ENCODE results near the gene STRIT1.
A peak's percentile ranks its signal among the peaks of the same experiment; 100 is the strongest.

STRIT1 gene

DNA sequence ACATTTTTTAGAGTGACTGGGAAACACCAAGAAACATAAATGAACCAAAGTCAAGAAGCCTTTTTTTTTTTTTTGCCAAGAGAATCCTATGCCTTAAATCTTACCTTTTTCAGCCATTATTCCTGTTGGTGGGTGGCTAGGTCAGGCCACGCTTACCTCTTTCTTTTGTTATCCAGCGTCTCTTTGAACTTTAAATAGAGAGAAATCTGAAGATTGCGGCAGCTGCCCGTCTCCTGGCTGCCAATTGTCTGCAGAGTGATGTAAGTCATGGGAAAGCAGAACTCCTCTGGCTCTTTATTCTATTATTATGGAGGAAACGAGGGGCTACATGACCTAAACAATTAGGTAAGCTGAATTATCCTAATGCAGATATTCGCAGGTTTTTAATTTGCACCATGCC, at the start of gene STRIT1:
STRIT1 (minus strand) TSS at position 168 of the 400 bp plus-strand sequence.
- no peaks in the 10 kb centered on the region for H3K27me3 Mint-ChIP-seq
- H3K9me3 Mint-ChIP-seq = no peaks in the 10 kb centered on the region
- CTCF ChIA-PET = no interaction called here
- H3K4me1 Mint-ChIP-seq = no peaks in the 10 kb centered on the region
- no peaks in the 10 kb centered on the region for H3K36me3 Mint-ChIP-seq
- no peak within 1 kb of the TSS for H3K4me3 Mint-ChIP-seq
- no peak within 1 kb of the TSS for H3K27ac Mint-ChIP-seq
- no peak for DNase-seq

DNA sequence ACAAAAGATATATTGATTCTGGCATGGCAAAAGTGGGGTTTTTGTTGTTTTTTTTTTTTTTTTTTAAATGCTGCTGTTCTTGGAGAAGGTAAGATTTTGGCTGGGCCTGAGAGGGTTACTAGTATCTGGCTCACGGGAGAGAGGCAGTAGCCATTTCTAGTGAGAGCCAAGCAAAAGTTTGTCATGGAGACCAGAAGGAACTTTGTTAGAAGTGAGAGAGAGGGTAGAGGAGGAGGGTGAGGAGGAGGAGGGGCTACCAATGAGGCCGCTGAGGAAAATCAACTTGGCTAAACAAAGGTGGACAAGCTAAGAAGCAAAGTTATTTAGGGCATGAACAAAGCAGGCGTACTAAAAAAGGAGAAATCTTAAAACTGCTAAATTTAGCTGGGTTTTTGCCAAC, 48.9 kb upstream of the STRIT1 start:
- no peak overlapping the region for H3K4me3 Mint-ChIP-seq
- H3K27me3 Mint-ChIP-seq = peaks cover 8% of the 10 kb centered on the region
- DNase-seq = no peak
- peaks cover 2% of the 10 kb centered on the region for H3K4me1 Mint-ChIP-seq
- no peaks in the 10 kb centered on the region for H3K9me3 Mint-ChIP-seq
- H3K27ac Mint-ChIP-seq = no peak overlapping the region
- CTCF ChIA-PET = interaction anchor here (0.7 kb wide), 1 partner anchor 1124 kb away, joined by 3 read pairs; no protein-coding TSS in a partner anchor
- H3K36me3 Mint-ChIP-seq = no peaks in the 10 kb centered on the region

DNA sequence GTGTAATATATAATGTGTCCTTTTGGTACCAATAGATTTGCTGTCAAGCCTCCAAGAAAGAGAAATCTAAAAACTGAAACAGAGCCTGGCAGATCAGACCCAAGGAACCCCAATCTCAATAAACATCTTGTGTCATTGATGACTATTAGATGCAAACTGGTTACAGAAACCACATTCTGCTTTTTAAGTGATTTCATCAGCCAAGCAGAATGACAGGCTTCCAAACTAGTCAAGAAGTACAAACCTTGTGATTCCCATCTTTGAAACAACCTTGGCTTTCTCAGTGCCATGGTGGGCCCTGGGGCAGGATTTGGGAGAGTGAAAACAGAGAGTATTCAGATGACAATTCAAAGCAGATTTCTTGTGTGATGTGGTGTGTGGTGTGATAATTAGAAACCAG, 45.6 kb upstream of the STRIT1 start:
- Mint-ChIP-seq H3K27ac (no peak overlapping the region), H3K4me1 (peaks cover 16% of the 10 kb centered on the region), H3K36me3 (no peaks in the 10 kb centered on the region), H3K27me3 (peaks cover 8% of the 10 kb centered on the region), H3K9me3 (no peaks in the 10 kb centered on the region), H3K4me3 (no peak overlapping the region)
- no peak for DNase-seq
- CTCF ChIA-PET = no interaction called here

DNA sequence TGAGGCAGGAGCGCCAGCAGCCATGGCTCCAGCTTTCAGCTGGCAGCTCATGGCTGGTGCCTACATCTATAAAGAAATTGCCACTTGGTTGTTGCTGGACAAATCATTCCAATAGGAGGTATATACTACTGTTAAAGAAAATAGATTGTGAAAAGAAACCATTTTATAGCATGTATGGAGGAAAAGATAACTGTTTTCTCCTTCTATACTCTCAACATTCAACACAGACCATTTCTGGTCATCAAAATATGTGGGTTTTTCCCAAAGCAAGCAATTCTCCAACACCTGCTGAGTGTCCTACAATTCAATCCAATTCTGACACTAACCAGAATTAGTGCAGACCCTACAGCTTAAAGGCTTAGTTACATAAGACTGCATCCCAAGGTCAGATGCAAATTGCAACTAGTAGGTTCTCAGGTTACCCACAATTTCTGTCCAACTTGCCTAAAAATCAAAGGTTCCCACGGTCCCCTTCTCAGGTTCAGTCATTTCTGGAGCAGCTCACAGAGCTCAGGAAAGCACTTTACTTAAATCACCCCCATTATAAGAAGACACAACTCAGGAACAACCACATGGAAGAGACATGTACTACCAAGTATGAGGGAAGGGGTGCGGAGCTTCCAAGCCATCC, 42.4 kb upstream of the STRIT1 start:
- H3K4me3 Mint-ChIP-seq = no peak overlapping the region
- no peaks in the 10 kb centered on the region for H3K36me3 Mint-ChIP-seq
- no peaks in the 10 kb centered on the region for H3K9me3 Mint-ChIP-seq
- DNase-seq = no peak
- peaks cover 4% of the 10 kb centered on the region for H3K27me3 Mint-ChIP-seq
- H3K27ac Mint-ChIP-seq = no peak overlapping the region
- H3K4me1 Mint-ChIP-seq = peaks cover 16% of the 10 kb centered on the region
- CTCF ChIA-PET = interaction anchor here (1.0 to 1.6 kb wide), 2 partner anchors 18 to 1001 kb away, joined by 3 to 5 read pairs; no protein-coding TSS in a partner anchor

- no peak overlapping the region for H3K27ac Mint-ChIP-seq
Observed at GRCh38 chr3:155334914-155335723, 41.6 kb upstream of the STRIT1 start.

GRCh38 chr3:155334215-155334913, 40.9 kb upstream of the STRIT1 start:
- CTCF ChIA-PET = no interaction called here
- H3K27me3 Mint-ChIP-seq = peaks cover 4% of the 10 kb centered on the region
- H3K36me3 Mint-ChIP-seq = no peaks in the 10 kb centered on the region
- peaks cover 14% of the 10 kb centered on the region for H3K4me1 Mint-ChIP-seq
- no peak overlapping the region for H3K27ac Mint-ChIP-seq
- DNase-seq = no peak
- H3K4me3 Mint-ChIP-seq = no peak overlapping the region
- no peaks in the 10 kb centered on the region for H3K9me3 Mint-ChIP-seq

More at GRCh38 chr3:155334914-155335723, 41.6 kb upstream of the STRIT1 start:
- Mint-ChIP-seq H3K27me3 (peaks cover 4% of the 10 kb centered on the region), H3K9me3 (no peaks in the 10 kb centered on the region), H3K4me3 (no peak overlapping the region), H3K4me1 (peaks cover 16% of the 10 kb centered on the region), H3K36me3 (no peaks in the 10 kb centered on the region)
- CTCF ChIA-PET = interaction anchor here (1.0 to 1.6 kb wide), 2 partner anchors 19 to 1000 kb away, joined by 3 to 5 read pairs; no protein-coding TSS in a partner anchor
- DNase-seq = peak; percentile 32

GRCh38 chr3:155332716-155333115, 39.2 kb upstream of the STRIT1 start:
- H3K4me1 Mint-ChIP-seq = peaks cover 14% of the 10 kb centered on the region
- DNase-seq = no peak
- no peaks in the 10 kb centered on the region for H3K27me3 Mint-ChIP-seq
- no peak overlapping the region for H3K27ac Mint-ChIP-seq
- H3K36me3 Mint-ChIP-seq = no peaks in the 10 kb centered on the region
- no peak overlapping the region for H3K4me3 Mint-ChIP-seq
- CTCF ChIA-PET = no interaction called here
- H3K9me3 Mint-ChIP-seq = no peaks in the 10 kb centered on the region

- H3K4me3 Mint-ChIP-seq = no peak overlapping the region
- no peaks in the 10 kb centered on the region for H3K36me3 Mint-ChIP-seq
- H3K27me3 Mint-ChIP-seq = no peaks in the 10 kb centered on the region
- H3K9me3 Mint-ChIP-seq = no peaks in the 10 kb centered on the region
- no peak for DNase-seq
- H3K27ac Mint-ChIP-seq = no peak overlapping the region
- CTCF ChIA-PET = no interaction called here
- peaks cover 14% of the 10 kb centered on the region for H3K4me1 Mint-ChIP-seq
Observed at GRCh38 chr3:155331078-155331477, 37.6 kb upstream of the STRIT1 start.

- DNase-seq = no peak
- no peak overlapping the region for H3K27ac Mint-ChIP-seq
- H3K9me3 Mint-ChIP-seq = no peaks in the 10 kb centered on the region
- CTCF ChIA-PET = no interaction called here
- no peaks in the 10 kb centered on the region for H3K27me3 Mint-ChIP-seq
- no peak overlapping the region for H3K4me3 Mint-ChIP-seq
- H3K4me1 Mint-ChIP-seq = peaks cover 11% of the 10 kb centered on the region
- no peaks in the 10 kb centered on the region for H3K36me3 Mint-ChIP-seq
Observed at GRCh38 chr3:155330370-155330769, 36.9 kb upstream of the STRIT1 start.

DNA sequence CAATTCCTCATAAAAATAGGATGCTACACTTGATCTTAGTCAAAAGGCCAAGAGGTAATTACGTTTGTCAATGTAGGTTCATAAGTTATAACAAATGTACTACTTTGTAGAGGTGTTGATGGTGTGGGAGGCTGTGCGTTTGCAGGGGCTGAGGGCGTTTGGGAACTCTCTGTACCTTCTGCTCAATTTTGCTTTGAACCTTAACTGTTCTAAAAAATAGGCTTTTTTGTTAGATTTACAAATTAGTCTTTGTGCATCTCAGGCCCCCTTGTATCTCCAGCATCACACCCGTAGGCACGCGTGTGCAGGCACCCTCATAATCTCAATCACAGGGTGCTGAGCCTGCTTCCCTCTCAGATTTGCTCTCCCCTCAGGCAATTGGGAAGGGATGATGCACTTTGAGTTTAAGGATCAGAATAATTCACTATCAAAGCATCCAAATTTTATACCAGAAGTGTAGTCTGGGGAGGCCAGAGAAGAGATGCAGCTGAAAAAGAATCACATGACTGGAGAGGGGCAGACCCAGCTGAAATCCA, 36.1 kb upstream of the STRIT1 start:
- Mint-ChIP-seq H3K27ac (no peak overlapping the region), H3K36me3 (no peaks in the 10 kb centered on the region), H3K27me3 (no peaks in the 10 kb centered on the region), H3K9me3 (no peaks in the 10 kb centered on the region), H3K4me3 (no peak overlapping the region), H3K4me1 (peaks cover 3% of the 10 kb centered on the region)
- no peak for DNase-seq
- CTCF ChIA-PET = no interaction called here

DNA sequence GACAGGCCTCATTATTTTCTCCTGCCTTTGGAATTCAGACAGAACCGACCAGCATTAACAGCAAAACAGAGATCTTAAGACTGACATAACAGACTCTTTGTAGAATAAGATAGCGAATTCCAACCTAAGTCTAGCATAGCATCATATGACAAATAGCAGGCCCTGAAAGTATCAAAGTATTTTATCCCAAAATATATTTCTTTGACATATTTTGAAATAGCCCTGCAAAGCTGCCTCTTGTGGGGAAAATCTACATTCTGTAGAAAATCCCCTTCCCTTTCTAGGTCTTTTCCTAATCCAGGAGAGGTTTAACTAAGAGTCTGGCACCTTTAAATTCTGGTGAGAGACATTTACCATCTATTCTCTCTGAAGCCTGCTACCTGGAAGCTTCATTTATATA, 34.4 kb upstream of the STRIT1 start:
- CTCF ChIA-PET = no interaction called here
- H3K4me3 Mint-ChIP-seq = no peak overlapping the region

GRCh38 chr3:155327430-155327829, 33.9 kb upstream of the STRIT1 start:
- Mint-ChIP-seq H3K27ac (no peak overlapping the region), H3K36me3 (no peaks in the 10 kb centered on the region), H3K27me3 (no peaks in the 10 kb centered on the region), H3K9me3 (no peaks in the 10 kb centered on the region), H3K4me3 (no peak overlapping the region), H3K4me1 (no peaks in the 10 kb centered on the region)
- CTCF ChIA-PET = no interaction called here
- DNase-seq = no peak

More for the DNA sequence above, 34.4 kb upstream of the STRIT1 start:
- Mint-ChIP-seq H3K27me3 (no peaks in the 10 kb centered on the region), H3K27ac (no peak overlapping the region), H3K4me1 (no peaks in the 10 kb centered on the region), H3K9me3 (no peaks in the 10 kb centered on the region), H3K36me3 (no peaks in the 10 kb centered on the region)
- DNase-seq = no peak

DNA sequence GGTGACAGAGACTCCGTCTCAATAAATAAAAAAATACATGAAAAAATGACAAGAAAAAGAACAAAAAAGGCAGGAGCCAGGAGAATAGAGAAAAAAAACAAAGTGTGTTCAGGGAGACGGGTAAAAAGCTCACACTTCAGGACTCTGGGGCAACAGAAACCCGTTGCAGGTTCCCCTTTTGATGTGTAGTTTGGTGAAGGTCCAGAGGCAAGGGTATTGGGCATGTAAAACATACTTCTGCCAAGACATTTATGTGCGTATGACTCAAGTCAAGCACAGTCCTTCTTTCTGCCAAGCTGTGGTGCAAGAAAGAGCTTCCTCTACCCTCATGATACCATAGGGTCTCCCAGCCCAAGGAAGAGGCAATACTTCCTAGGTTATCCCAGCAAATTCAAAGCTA, 33.4 kb upstream of the STRIT1 start:
- Mint-ChIP-seq H3K27me3 (no peaks in the 10 kb centered on the region), H3K4me3 (no peak overlapping the region), H3K27ac (no peak overlapping the region), H3K4me1 (no peaks in the 10 kb centered on the region), H3K9me3 (no peaks in the 10 kb centered on the region), H3K36me3 (no peaks in the 10 kb centered on the region)
- DNase-seq = no peak
- CTCF ChIA-PET = no interaction called here

DNA sequence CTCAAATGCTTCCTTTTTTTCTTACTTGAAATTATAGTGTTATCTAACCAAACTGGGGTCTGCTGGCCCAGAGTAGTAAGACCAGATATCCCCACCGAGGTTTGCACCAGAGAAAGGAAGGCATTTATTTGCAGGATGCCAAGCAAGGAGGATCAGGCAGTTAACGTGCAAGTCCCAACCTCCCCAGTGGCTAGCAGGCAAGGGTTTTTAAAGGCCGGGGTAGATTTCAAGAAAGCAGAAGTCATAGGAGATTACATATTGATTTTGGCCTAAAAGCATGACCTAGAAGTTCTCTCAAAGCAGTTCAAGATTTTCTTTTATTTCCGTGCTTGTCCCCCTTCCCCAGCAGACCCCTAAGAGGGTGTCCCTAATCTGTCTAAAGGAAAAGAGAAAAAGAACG, 32.8 kb upstream of the STRIT1 start:
- no peak for DNase-seq
- no peaks in the 10 kb centered on the region for H3K9me3 Mint-ChIP-seq
- no peaks in the 10 kb centered on the region for H3K36me3 Mint-ChIP-seq
- no peaks in the 10 kb centered on the region for H3K27me3 Mint-ChIP-seq
- H3K4me1 Mint-ChIP-seq = no peaks in the 10 kb centered on the region
- no peak overlapping the region for H3K27ac Mint-ChIP-seq
- H3K4me3 Mint-ChIP-seq = no peak overlapping the region
- CTCF ChIA-PET = no interaction called here

Measured in activated naive CD4-positive, alpha-beta T cell treated with anti-CD3 and anti-CD28 coated beads, Interleukin-2, amount 10 ng/mL, durations not matched to agents 7 days and 5 days (primary cell).